ENCODE data around the gene RCOR3.

Gene RCOR3

DNA sequence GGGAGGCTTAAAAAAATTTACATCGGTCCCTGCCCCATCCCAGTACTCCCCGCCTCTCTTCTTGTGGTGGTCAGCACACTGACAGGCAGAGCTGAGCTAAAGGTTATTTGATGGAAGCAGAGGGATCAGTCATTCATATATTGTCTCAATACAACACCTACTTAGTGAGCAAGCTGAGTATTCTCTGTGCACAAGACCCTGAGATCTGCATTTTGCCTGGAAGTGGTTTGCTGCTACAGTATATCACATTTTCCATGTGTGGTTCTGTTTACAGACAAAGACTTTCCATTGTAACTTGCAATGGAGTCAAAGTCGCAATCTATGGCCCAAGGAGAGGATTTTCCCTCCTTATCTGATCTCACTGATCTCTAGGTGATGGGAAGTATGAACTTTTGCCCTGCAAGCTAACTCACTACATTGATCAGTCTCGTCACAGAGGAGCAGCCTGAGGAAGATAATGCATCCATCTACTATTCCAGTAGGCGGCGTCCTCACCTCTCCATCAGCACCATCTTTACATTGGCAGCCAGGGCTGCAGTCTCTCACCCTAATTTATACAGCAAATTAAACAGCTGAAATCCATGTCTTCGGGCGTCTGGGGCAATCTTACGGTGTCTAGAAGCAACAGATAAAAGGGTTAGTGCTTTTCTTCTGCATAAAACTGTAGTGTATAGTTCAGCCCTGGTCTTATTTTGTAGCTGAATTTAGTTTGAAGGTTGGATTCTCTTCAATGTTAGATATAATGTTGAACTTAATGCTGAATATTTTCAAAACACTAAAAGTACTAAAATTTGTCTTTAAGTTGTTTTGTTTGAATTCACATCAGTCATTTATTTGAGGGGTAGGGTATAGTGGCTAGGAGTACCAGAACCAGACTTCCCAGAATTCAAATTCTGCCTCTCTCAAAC lies 64.2 kb downstream of the RCOR3 start:
- Histone ChIP-seq H2AFZ (ENCODE audit: low read length) (peak overlapping the region; percentile 48), H3K36me3 (ENCODE audit: insufficient read depth, low read length) (no peaks in the 10 kb centered on the region), H3K27me3 (ENCODE audit: insufficient read depth, low read length, poor library complexity, severe bottlenecking) (no peaks in the 10 kb centered on the region), H3F3A (ENCODE audit: low read depth) (no peaks in the 10 kb centered on the region; the same call in 1 of the 2 replicates), H3K4me1 (ENCODE audit: insufficient read depth, low read length, poor library complexity, severe bottlenecking) (peaks cover 32% of the 10 kb centered on the region), H4K20me1 (ENCODE audit: insufficient read depth, low read length, poor library complexity, severe bottlenecking) (peaks cover 8% of the 10 kb centered on the region), H3K9me3 (ENCODE audit: insufficient read depth, low read depth, low read length) (no peaks in the 10 kb centered on the region), H3K9ac (ENCODE audit: low read depth, low read length, poor library complexity, severe bottlenecking) (peak overlapping the region; percentile 33), H3K79me2 (ENCODE audit: insufficient read depth, low read length) (peaks cover 28% of the 10 kb centered on the region), H3K9me2 (replicated peaks; ENCODE audit: low read depth, low read length) (no peaks in the 10 kb centered on the region), H3K4me3 (ENCODE audit: low read length, poor library complexity, severe bottlenecking) (no peak overlapping the region), H3K4me2 (ENCODE audit: low read depth, low read length, poor library complexity, severe bottlenecking) (peak overlapping the region; percentile 4)
- TF ChIP-seq, protein P1, sequence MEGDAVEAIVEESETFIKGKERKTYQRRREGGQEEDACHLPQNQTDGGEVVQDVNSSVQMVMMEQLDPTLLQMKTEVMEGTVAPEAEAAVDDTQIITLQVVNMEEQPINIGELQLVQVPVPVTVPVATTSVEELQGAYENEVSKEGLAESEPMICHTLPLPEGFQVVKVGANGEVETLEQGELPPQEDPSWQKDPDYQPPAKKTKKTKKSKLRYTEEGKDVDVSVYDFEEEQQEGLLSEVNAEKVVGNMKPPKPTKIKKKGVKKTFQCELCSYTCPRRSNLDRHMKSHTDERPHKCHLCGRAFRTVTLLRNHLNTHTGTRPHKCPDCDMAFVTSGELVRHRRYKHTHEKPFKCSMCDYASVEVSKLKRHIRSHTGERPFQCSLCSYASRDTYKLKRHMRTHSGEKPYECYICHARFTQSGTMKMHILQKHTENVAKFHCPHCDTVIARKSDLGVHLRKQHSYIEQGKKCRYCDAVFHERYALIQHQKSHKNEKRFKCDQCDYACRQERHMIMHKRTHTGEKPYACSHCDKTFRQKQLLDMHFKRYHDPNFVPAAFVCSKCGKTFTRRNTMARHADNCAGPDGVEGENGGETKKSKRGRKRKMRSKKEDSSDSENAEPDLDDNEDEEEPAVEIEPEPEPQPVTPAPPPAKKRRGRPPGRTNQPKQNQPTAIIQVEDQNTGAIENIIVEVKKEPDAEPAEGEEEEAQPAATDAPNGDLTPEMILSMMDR (conservative IDR thresholded peaks at IDR 0.05; ENCODE audit: low read length): peak; percentile 95
- no peak for TF ChIP-seq EZH2phosphoT487 (IDR thresholded peaks at IDR 0.05; ENCODE audit: borderline replicate concordance)

DNA sequence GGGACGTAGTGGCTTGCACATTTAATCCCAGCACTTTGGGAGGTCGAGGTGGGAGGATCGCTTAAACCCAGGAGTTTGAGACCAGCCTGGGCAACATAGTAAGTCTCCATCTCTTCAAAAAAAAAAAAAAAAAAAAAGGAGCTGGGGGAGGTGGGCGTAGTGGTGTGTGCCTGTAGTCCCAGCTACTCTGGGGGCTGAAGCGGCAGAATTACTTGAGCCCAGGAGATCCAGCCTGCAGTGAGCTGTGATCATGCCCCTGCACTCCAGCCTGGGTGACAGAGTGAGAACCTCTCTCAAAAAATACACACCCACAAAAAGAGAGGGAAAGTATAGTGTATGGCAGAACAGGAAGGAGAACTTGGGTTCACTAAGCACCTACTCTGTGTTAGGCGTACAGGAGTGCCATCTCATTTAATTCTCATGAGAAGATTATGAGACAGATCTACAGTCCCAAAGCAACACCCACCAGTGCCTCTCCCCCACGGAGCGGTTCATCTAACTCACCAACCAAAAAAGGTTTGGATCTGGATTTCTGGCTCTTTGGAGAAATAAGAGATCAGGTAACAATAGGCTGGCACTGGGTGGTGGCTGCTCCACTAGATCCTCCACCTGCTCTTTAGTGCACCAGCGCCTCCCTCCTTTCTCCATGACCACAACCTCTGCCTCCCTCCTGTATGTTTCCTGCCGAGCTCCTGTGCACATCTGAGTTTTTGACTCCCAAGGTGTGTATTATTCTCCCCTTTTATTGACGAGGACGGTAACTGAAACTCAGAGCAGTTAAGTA lies 66.0 kb downstream of the RCOR3 start:
- no peaks in the 10 kb centered on the region for H3K36me3 ChIP-seq (ENCODE audit: insufficient read depth, low read length)
- H4K20me1 ChIP-seq (ENCODE audit: insufficient read depth, low read length, poor library complexity, severe bottlenecking): peaks cover 25% of the 10 kb centered on the region
- H3K4me3 ChIP-seq (ENCODE audit: low read length, poor library complexity, severe bottlenecking): peak overlapping the region; percentile 82
- no peak overlapping the region for H2AFZ ChIP-seq (ENCODE audit: low read length)
- H3K4me2 ChIP-seq (ENCODE audit: low read depth, low read length, poor library complexity, severe bottlenecking): peak overlapping the region; percentile 88
- H3K9me3 ChIP-seq (ENCODE audit: insufficient read depth, low read depth, low read length): no peaks in the 10 kb centered on the region
- no peak for TF ChIP-seq EZH2phosphoT487 (IDR thresholded peaks at IDR 0.05; ENCODE audit: borderline replicate concordance)
- TF ChIP-seq, protein P1 (conservative IDR thresholded peaks at IDR 0.05; ENCODE audit: low read length): no peak; the same call in 1 of the 2 replicates
- H3F3A ChIP-seq (ENCODE audit: low read depth): no peaks in the 10 kb centered on the region
- peaks cover 46% of the 10 kb centered on the region for H3K79me2 ChIP-seq (ENCODE audit: insufficient read depth, low read length)
- peaks cover 50% of the 10 kb centered on the region for H3K4me1 ChIP-seq (ENCODE audit: insufficient read depth, low read length, poor library complexity, severe bottlenecking)
- no peaks in the 10 kb centered on the region for H3K9me2 ChIP-seq (replicated peaks; ENCODE audit: low read depth, low read length)
- no peaks in the 10 kb centered on the region for H3K27me3 ChIP-seq (ENCODE audit: insufficient read depth, low read length, poor library complexity, severe bottlenecking)
- peak overlapping the region; percentile 95 for H3K9ac ChIP-seq (ENCODE audit: low read depth, low read length, poor library complexity, severe bottlenecking)

DNA sequence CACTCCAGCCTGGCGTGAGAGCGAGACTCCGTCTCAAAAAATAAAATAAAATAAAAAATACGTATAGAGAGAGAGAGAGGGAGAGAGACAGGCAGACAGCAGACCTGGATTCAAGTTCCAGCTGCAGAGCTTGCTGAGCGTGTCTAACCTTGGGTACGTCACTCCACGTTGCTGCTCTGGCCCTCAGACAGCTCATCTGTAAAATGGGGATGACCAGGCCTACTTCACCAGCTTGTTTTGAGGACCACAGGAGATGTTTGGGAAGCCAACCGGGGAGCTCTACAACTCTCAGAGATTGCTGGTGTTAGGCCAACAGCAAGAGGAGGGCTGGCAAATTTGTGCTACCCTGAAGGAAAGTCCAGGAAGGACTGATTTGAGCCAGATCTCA lies 67.0 kb downstream of the RCOR3 start:
- TF ChIP-seq, protein P1 (conservative IDR thresholded peaks at IDR 0.05; ENCODE audit: low read length): no peak
- TF ChIP-seq EZH2phosphoT487 (IDR thresholded peaks at IDR 0.05; ENCODE audit: borderline replicate concordance): no peak
- Histone ChIP-seq H3K9me2 (replicated peaks; ENCODE audit: low read depth, low read length) (no peaks in the 10 kb centered on the region), H3K4me3 (ENCODE audit: low read length, poor library complexity, severe bottlenecking) (peak overlapping the region; percentile 82), H3K27me3 (ENCODE audit: insufficient read depth, low read length, poor library complexity, severe bottlenecking) (no peaks in the 10 kb centered on the region), H4K20me1 (ENCODE audit: insufficient read depth, low read length, poor library complexity, severe bottlenecking) (peaks cover 34% of the 10 kb centered on the region), H3K36me3 (ENCODE audit: insufficient read depth, low read length) (no peaks in the 10 kb centered on the region), H3K79me2 (ENCODE audit: insufficient read depth, low read length) (peaks cover 56% of the 10 kb centered on the region), H3F3A (ENCODE audit: low read depth) (no peaks in the 10 kb centered on the region), H3K4me1 (ENCODE audit: insufficient read depth, low read length, poor library complexity, severe bottlenecking) (peaks cover 59% of the 10 kb centered on the region), H3K4me2 (ENCODE audit: low read depth, low read length, poor library complexity, severe bottlenecking) (peak overlapping the region; percentile 88), H3K9ac (ENCODE audit: low read depth, low read length, poor library complexity, severe bottlenecking) (peak overlapping the region; percentile 95), H3K9me3 (ENCODE audit: insufficient read depth, low read depth, low read length) (no peaks in the 10 kb centered on the region), H2AFZ (ENCODE audit: low read length) (peak overlapping the region; percentile 86)
